Lower leg skin (tissue), 4 donors: ENCODE data around the gene COG2. TPM values are rescaled to one million over a fixed set of nuclear protein-coding genes. Genes with fewer than 3 reads are reported as not detected.

Source experiments
- DNase-seq, 2 donors: peaks; one replicate each; pipeline ENCODE4 v3.0.0-alpha.2; 2019; ENCODE audit warnings: low spot score in 2 of 2
- H3K4me3 ChIP-seq: fragments of 200-600 bp; sonication (generic); 2 replicates; pipeline ENCODE4 v1.5.1; 2017; ENCODE audit warnings: mild to moderate bottlenecking, low read depth; ENCODE audit not compliant: poor library complexity, severe bottlenecking
- CTCF ChIP-seq, 3 donors: fragments of 450-650 bp; IDR thresholded peaks; one replicate each; pipeline ENCODE4 v1.5.1; 2016; ENCODE audit warnings: antibody characterized with exemption in 3 of 3, mild to moderate bottlenecking in 3 of 3, moderate library complexity in 2 of 3
- POLR2A ChIP-seq, 2 donors: fragments of 450-650 bp; IDR thresholded peaks; one replicate each; pipeline ENCODE4 v1.6.1; 2016 to 2017; ENCODE audit warnings: antibody characterized with exemption in 2 of 2, mild to moderate bottlenecking in 1 of 2, moderate library complexity in 1 of 2
- WGBS, 2 donors: methylation state at CpG; one replicate each; pipeline ENCODE4 v1.1.5; 2018; 5-methylcytosine and 5-hydroxymethylcytosine counted together
- intact Hi-C: fragments of 100-400 bp; cut with DNase I; formaldehyde crosslinking; loops from one replicate; pipeline ENCODE4 v1.15.0; 2023; ENCODE audit warnings: low total_unique reads
- total RNA-seq, 4 donors: library from RNA; depleted of rRNA; stranded (reverse); fragments of >200 nt; gene quantifications; one replicate each; pipeline ENCODE4 v1.1.0, GENCODE V29; 2016

Gene COG2
- total RNA-seq, 4 donors from 2014 or later, result 16.9 to 25.4 (median 23.1) TPM

GRCh38 chr1:230728710-230729392, 86.6 kb downstream of the COG2 start:
- intact Hi-C loops, result no loop called here
- 46 to 56% methylated on average over 6 of the region's 6 CpGs for WGBS, 2 donors
- TF ChIP-seq POLR2A (IDR thresholded peaks at IDR 0.05) (no peak), CTCF (IDR thresholded peaks at IDR 0.05) (no peak)
- DNase-seq, result no peak
- H3K4me3 ChIP-seq, result no peak overlapping the region

- WGBS, 2 donors, result 56 to 60% methylated on average over 5 of the region's 5 CpGs
- TF ChIP-seq POLR2A (IDR thresholded peaks at IDR 0.05) (no peak), CTCF (IDR thresholded peaks at IDR 0.05) (no peak)
These were observed 88.7 kb downstream of the COG2 start for GRCh38 chr1:230730977-230731376.

GRCh38 chr1:230735447-230735846, 93.2 kb downstream of the COG2 start:
- no peak for TF ChIP-seq CTCF (IDR thresholded peaks at IDR 0.05)
- TF ChIP-seq POLR2A (IDR thresholded peaks at IDR 0.05), result no peak
- DNase-seq, result no peak
- 33 to 58% methylated on average over 2 of the region's 2 CpGs for WGBS, 2 donors
- no peak overlapping the region for H3K4me3 ChIP-seq
- intact Hi-C loops, result no loop called here

More at GRCh38 chr1:230730977-230731376, 88.7 kb downstream of the COG2 start:
- intact Hi-C loops, result no loop called here
- H3K4me3 ChIP-seq, result no peak overlapping the region
- DNase-seq, result no peak

GRCh38 chr1:230737622-230738262, 95.5 kb downstream of the COG2 start:
- TF ChIP-seq POLR2A (IDR thresholded peaks at IDR 0.05) (no peak), CTCF (IDR thresholded peaks at IDR 0.05) (no peak)
- DNase-seq, result no peak
- WGBS, 2 donors, result 91 to 94% methylated on average over 3 of the region's 3 CpGs
- intact Hi-C loops, result no loop called here
- no peak overlapping the region for H3K4me3 ChIP-seq

- TF ChIP-seq CTCF (IDR thresholded peaks at IDR 0.05), result no peak
- no peak for TF ChIP-seq POLR2A (IDR thresholded peaks at IDR 0.05)
- 90 to 91% methylated on average over 12 of the region's 12 CpGs for WGBS, 2 donors
- DNase-seq, result no peak
- H3K4me3 ChIP-seq, result no peak overlapping the region
- intact Hi-C loops, result no loop called here
These were observed 97.4 kb downstream of the COG2 start for GRCh38 chr1:230739564-230740290.

Other genes with a start within 250 kb of the COG2 start
- gene PGBD5, start 216.1 kb upstream of the COG2 start, total RNA-seq, result 1 to 10 TPM in 1 of 4 donors, under 1 TPM in 3; 0.04 to 1.6 (median 0.11) TPM
- gene AGT, start 71.6 kb downstream of the COG2 start, total RNA-seq, result 1 to 10 TPM in 2 of 4 donors, under 1 TPM in 2; 0.20 to 5.8 (median 1.4) TPM
- 1 to 10 TPM in 1 of 4 donors, under 1 TPM in 3; 0.11 to 1.1 (median 0.27) TPM for gene CAPN9, start 104.9 kb downstream of the COG2 start, total RNA-seq
- gene C1orf198, start 226.0 kb downstream of the COG2 start, total RNA-seq, result 10 to 100 TPM; 71.1 to 80.1 (median 73.3) TPM